Rectal smooth muscle tissue (tissue), 1 donor: ENCODE data around the gene MS4A8.
"Not testable (repeated sequence)": the region's sequence is repeated elsewhere in the genome, so short reads cannot be mapped to it uniquely, and the experiment has no call there.

Experiments used
- H3K27ac ChIP-seq: one replicate; pipeline ENCODE4 v1.7.0; 2013; ENCODE audit warnings: low read depth, low read length, inconsistent platforms
- H3K27me3 ChIP-seq: one replicate; pipeline ENCODE4 v1.7.0; 2013; ENCODE audit warnings: low read length; ENCODE audit not compliant: control insufficient read depth, insufficient read depth
- H3K36me3 ChIP-seq: one replicate; pipeline ENCODE4 v1.7.0; 2013; ENCODE audit warnings: low read length; ENCODE audit not compliant: control insufficient read depth, insufficient read depth
- H3K4me1 ChIP-seq: one replicate; pipeline ENCODE4 v1.7.0; 2013; ENCODE audit warnings: low read length; ENCODE audit not compliant: control insufficient read depth, insufficient read depth
- H3K4me3 ChIP-seq: one replicate; pipeline ENCODE4 v1.7.0; 2013; ENCODE audit warnings: low read length
- H3K9ac ChIP-seq: one replicate; pipeline ENCODE4 v1.7.0; 2013; ENCODE audit warnings: low read length

MS4A8 gene, protein sequence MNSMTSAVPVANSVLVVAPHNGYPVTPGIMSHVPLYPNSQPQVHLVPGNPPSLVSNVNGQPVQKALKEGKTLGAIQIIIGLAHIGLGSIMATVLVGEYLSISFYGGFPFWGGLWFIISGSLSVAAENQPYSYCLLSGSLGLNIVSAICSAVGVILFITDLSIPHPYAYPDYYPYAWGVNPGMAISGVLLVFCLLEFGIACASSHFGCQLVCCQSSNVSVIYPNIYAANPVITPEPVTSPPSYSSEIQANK

DNA sequence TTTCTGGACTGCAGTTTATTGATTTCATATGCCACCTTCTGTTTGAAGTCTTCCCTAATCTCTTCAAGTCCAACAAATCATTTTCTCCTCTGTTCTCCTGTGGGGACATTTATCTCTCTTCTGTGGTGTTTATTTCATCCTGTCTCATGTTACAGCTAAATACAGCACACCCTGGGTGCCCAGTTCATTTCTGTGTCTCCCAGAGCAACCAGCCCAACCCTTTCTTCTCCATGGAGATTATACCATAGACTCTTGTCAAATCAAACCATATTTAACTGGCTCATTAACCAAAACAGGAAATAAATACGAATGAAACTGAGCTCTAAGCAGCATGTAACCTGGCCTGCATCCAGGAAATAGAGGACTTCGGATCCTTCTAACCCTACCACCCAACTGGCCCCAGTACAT is at the start of gene MS4A8:
Gene MS4A8 (plus strand): TSS at position 329 of the 408 bp plus-strand sequence. CDS start 1,249 bp downstream, outside the sequence.
- Histone ChIP-seq H3K4me1 (no peaks in the 10 kb centered on the region), H3K36me3 (no peaks in the 10 kb centered on the region), H3K27me3 (no peaks in the 10 kb centered on the region), H3K4me3 (no peak within 1 kb of the TSS), H3K27ac (no peak within 1 kb of the TSS), H3K9ac (no peak within 1 kb of the TSS)

DNA sequence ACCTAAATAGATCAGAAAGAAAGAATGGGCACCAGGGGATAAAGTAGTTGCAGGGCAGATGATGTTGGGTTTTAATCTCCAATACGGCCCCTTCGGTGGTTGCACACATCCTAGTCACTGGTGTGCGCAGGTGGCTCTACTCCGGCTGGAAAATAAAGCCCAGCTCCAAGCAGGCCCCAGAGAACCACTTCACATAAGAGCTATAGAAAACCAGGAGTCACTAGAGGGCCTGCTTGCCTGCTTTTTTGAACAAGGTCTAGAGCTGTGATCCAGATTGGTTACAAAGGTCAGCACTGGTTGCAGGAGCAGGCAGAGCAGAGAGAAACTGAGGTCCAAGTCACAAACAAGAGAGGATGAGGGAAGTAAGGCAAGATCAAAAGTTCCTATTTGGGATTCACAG is 41.5 kb upstream of the MS4A8 start:
- Histone ChIP-seq H3K9ac (no peak overlapping the region), H3K36me3 (no peaks in the 10 kb centered on the region), H3K4me3 (no peak overlapping the region), H3K4me1 (no peaks in the 10 kb centered on the region), H3K27me3 (no peaks in the 10 kb centered on the region), H3K27ac (no peak overlapping the region)

DNA sequence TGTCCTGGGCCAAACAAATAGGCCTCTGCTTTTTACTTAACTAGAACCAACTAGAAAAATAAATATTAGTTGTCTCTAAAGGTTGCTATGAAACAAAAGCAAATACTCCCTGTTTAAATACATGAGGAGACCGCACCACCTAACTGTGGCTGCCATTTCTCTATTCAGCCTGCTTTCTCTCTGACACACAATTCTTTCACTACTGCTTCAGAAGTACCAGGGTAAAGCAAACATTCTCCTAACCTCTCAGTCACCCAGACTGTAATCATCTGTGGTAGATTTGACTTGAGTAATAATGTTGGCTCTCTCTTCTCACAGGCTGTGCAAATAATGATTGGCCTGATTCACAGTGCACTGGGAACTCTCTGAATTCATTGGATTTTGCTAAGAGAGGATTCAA is 41.0 kb upstream of the MS4A8 start:
- H3K4me1 ChIP-seq: no peaks in the 10 kb centered on the region
- no peak overlapping the region for H3K9ac ChIP-seq
- no peak overlapping the region for H3K27ac ChIP-seq
- no peak overlapping the region for H3K4me3 ChIP-seq
- H3K27me3 ChIP-seq: no peaks in the 10 kb centered on the region
- no peaks in the 10 kb centered on the region for H3K36me3 ChIP-seq

DNA sequence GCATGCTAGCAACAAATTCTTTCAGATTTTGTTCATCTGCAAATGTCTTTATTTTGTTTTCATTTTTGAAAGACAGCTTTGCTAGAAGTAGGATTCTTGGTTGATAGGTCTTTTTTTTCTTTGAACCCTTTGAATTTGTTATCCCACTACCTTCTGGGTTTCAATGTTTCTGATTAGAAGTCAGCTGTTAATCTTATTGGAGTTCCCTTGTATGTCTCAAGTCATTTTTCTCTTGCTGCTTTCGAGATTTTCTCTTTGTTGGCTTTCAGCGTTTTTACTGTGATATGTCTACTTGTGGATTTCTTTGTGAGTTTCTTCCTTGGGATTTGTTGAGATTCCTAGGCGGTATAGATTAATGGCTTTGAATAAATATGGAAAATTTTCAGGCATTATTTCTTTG is 27.2 kb upstream of the MS4A8 start:
- Histone ChIP-seq H3K4me3 (no peak overlapping the region), H3K36me3 (no peaks in the 10 kb centered on the region), H3K4me1 (no peaks in the 10 kb centered on the region), H3K27ac (no peak overlapping the region), H3K27me3 (no peaks in the 10 kb centered on the region), H3K9ac (no peak overlapping the region)

DNA sequence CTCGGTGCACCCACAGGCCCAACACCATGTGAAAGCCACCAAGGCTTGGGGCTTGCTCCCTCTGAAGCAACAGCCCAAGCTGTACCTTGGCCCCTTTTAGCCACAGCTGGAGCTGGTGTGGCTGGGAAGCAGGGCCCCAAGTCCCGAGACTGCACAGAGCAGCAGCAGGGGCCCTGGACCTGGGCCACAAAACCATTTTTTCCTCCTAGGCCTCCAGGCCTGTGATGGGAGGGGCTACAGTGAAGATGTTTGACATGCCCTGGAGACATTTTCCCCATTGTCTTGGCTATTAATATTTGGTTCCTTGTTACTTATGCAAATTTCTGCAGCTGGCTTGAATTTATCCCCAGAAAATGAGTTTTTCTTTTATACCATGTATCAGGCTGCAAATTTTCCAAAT is 21.2 kb upstream of the MS4A8 start:
- H3K4me3 ChIP-seq: not testable (repeated sequence)

DNA sequence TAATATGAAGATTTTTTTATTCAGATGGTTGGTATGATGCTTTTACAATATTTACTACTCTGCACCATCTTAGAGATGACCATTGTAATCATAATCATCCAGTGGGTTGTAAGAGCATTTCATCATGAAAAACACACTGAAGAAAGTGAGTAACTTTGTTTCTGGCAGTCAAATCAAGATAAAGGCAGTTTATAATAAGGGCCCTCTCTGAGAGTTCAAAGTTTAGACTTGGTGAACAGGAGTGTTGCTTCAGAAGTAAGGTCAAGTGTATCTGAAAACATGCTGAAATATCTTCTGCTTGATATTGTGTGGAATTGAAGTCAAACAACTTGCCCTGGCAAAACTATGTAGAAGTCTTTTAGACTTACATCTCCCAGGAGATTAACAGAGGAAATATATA is 19.5 kb upstream of the MS4A8 start:
- Histone ChIP-seq H3K4me3 (no peak overlapping the region), H3K4me1 (no peaks in the 10 kb centered on the region), H3K9ac (no peak overlapping the region), H3K27ac (no peak overlapping the region), H3K27me3 (no peaks in the 10 kb centered on the region), H3K36me3 (no peaks in the 10 kb centered on the region)

More for the DNA sequence above, 21.2 kb upstream of the MS4A8 start:
- not testable (repeated sequence) for H3K9ac ChIP-seq, H3K36me3 ChIP-seq, H3K27ac ChIP-seq, H3K4me1 ChIP-seq, H3K27me3 ChIP-seq

DNA sequence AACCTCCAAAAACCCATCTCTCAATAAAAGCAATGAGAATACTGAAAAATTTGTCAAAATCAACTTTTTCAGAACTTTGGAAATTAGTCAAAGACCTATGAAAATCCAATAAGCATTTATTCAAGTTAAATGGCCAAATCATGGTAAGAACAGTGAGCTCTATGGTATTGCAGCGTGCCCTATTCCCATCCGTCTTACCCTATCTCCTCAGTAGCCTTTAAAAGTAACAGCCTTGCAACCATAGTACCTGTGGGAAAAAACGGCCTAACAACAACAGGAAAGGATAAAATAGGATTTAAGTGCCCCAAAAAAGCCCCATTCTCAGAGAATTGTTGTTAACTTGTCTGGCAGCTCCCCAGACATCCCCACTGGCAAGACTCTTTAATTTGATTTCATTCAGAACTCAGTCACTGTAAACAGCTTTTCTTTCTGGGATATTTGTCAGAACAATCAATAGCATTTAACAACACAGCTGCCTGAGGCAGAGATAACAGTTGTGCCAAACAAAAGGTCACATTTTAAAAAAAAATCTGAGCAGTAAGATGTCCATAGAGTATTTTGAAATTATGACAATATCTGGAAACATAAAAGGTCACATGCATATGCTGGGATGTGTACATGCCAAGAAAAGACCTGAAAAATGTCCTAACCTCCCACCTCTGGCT is 18.8 kb upstream of the MS4A8 start:
- Histone ChIP-seq H3K4me1 (no peaks in the 10 kb centered on the region), H3K36me3 (no peaks in the 10 kb centered on the region), H3K27me3 (no peaks in the 10 kb centered on the region), H3K4me3 (no peak overlapping the region), H3K9ac (no peak overlapping the region), H3K27ac (no peak overlapping the region)

DNA sequence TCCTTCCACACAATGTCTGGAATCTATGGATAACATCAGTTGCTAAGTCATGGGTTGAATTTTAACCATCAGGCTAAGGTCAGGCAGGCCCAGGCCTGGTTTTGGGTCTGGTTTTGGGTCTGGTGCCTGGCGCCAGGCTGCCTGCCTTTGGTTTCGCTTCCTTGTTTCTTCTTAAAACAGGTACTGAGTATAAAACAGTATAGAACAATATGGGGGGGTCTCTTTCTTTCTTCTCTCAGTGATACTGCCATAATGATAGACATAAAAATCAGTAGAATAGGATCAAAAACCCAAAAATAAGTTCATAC is 14.9 kb upstream of the MS4A8 start:
- H3K4me3 ChIP-seq, H3K9ac ChIP-seq, H3K27me3 ChIP-seq, H3K36me3 ChIP-seq, H3K4me1 ChIP-seq, H3K27ac ChIP-seq: not testable (repeated sequence)

DNA sequence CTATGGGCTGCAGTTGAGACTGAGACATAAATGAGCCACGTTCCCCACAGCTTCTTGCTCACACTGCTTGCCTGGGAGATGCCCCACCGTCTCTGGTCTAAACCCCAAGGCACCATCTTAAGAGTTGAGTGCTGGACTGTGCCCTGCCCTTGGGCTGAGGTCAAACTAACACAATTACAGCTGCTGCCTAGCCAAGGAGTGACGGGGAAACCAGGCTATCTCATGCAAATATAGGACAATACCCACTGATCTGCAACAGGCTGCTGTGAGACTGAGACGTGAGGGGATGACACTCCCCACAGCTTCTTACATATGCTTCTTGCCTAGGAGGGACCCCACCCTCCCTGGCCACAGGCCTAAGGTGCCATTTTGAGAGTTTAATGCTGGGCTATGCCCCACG is 7.8 kb upstream of the MS4A8 start:
- Histone ChIP-seq H3K9ac (no peak overlapping the region), H3K27ac (no peak overlapping the region), H3K4me1 (no peaks in the 10 kb centered on the region), H3K4me3 (no peak overlapping the region), H3K36me3 (no peaks in the 10 kb centered on the region), H3K27me3 (no peaks in the 10 kb centered on the region)

DNA sequence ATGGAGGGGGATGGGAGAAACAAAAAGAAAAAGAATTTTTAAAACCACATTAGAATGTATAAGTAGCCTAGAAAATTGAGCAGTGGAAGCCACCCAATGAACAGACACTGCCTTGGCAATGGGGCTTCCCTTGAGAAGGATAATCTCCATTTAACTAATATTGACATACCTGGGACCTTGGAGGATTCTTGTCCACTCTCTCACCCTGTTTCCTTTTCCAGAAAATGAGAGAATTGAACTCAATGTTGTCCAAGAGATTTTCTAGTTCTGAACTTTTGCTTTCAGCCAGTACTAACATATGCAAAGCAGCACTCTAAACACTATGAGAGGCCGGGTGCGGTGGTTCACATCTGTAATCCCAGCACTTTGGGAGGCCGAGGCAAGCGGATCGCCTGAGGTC is 524 bp downstream of the MS4A8 start:
- Histone ChIP-seq H3K4me3 (no peak overlapping the region), H3K27ac (no peak overlapping the region), H3K27me3 (no peaks in the 10 kb centered on the region), H3K36me3 (no peaks in the 10 kb centered on the region), H3K4me1 (no peaks in the 10 kb centered on the region), H3K9ac (no peak overlapping the region)

DNA sequence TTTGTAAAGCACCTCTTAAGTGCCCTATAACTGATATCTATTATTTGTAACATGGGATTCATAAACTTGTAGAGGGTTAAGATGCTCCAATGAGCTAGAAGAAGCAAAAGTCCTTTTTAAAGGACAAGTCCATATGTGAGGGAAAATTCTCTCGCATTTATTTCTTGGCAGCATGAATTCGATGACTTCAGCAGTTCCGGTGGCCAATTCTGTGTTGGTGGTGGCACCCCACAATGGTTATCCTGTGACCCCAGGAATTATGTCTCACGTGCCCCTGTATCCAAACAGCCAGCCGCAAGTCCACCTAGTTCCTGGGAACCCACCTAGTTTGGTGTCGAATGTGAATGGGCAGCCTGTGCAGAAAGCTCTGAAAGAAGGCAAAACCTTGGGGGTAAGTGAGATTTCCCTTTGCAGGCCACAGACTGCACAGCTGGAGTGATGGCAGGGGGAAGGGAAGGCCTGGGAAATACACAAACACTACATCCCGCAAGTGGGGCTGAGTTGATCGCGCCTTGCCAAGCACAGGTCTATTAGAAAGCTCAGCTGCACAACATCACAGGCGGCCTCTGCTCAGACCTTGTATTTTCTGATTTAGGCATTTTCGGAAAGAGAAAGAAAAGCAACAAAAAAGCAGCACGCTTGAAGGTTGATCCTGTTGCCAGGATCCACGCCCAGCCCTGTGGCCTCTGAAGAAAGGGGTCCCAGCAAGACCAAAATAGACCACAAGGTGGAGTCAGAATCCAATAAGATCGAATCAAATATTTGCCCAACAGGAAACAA is 1.5 kb downstream of the MS4A8 start:
- Histone ChIP-seq H3K4me3 (no peak overlapping the region), H3K27me3 (no peaks in the 10 kb centered on the region), H3K27ac (no peak overlapping the region), H3K9ac (no peak overlapping the region), H3K36me3 (no peaks in the 10 kb centered on the region), H3K4me1 (no peaks in the 10 kb centered on the region)

DNA sequence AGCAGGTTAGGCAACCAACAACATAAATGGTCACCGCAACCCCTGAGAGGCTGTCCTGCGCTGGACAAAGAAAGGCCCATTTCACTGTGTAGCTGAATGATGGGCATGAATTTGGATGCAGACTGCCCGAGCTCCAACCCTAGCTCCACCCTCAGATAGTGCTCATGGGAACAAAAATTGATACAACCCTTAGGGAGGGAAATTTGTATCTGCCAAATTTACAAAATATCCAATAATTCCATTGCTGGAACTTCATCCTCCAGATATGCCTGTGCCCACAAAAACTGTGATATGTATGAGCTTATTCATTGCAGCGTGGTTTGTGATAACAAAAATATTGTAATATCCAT is 2.0 kb downstream of the MS4A8 start:
- Histone ChIP-seq H3K27ac (no peak overlapping the region), H3K9ac (no peak overlapping the region), H3K4me3 (no peak overlapping the region)

DNA sequence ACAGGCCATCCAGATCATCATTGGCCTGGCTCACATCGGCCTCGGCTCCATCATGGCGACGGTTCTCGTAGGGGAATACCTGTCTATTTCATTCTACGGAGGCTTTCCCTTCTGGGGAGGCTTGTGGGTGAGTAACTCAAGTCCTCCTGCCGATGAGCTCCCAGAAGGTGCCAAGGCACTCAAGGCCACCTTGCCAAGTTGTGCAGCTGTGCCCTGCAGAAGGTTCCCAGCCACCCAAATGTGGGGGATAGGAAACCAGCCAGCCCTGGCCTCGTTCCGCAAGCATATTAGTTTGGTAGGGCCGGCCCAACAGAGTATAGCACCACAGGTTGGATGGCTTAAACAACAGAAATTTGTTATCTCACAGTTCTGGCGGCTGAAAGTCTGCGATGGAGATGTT is 4.0 kb downstream of the MS4A8 start:
- Histone ChIP-seq H3K4me3 (no peak overlapping the region), H3K36me3 (no peaks in the 10 kb centered on the region), H3K4me1 (no peaks in the 10 kb centered on the region), H3K27me3 (no peaks in the 10 kb centered on the region), H3K9ac (no peak overlapping the region), H3K27ac (no peak overlapping the region)

More for the DNA sequence above, 2.0 kb downstream of the MS4A8 start:
- Histone ChIP-seq H3K27me3 (no peaks in the 10 kb centered on the region), H3K36me3 (no peaks in the 10 kb centered on the region), H3K4me1 (no peaks in the 10 kb centered on the region)
